22Rv1 (cell line): ENCODE results near the gene PEAK1.

Source experiments
- H3K27ac ChIP-seq: fragments of 450-650 bp; 2 replicates; pipeline ENCODE4 v1.5.1; 2017
- CTCF ChIP-seq: fragments of 450-650 bp; IDR thresholded peaks from 2 replicates; pipeline ENCODE4 v1.5.1; 2017; ENCODE audit warnings: mild to moderate bottlenecking
- ZFX ChIP-seq: fragments of 450-650 bp; IDR thresholded peaks from 2 replicates; pipeline ENCODE4 v1.6.1; 2017; ENCODE audit warnings: antibody characterized with exemption, borderline replicate concordance

The PEAK1 gene

GRCh38 chr15:77296773-77297337 lies 123.0 kb downstream of the PEAK1 start:
- H3K27ac ChIP-seq: no peak overlapping the region
- no peak for TF ChIP-seq CTCF
- no peak for TF ChIP-seq ZFX

- no peak overlapping the region for H3K27ac ChIP-seq
Observed at GRCh38 chr15:77295446-77295845, 124.5 kb downstream of the PEAK1 start.

GRCh38 chr15:77292969-77293558 lies 126.8 kb downstream of the PEAK1 start:
- H3K27ac ChIP-seq: no peak overlapping the region
- no peak for TF ChIP-seq ZFX
- no peak for TF ChIP-seq CTCF

More at GRCh38 chr15:77295446-77295845, 124.5 kb downstream of the PEAK1 start:
- TF ChIP-seq CTCF (no peak), ZFX (no peak)

- TF ChIP-seq ZFX (no peak), CTCF (no peak)
- no peak overlapping the region for H3K27ac ChIP-seq
Observed at GRCh38 chr15:77291107-77291506, 128.8 kb downstream of the PEAK1 start.

- TF ChIP-seq CTCF (no peak), ZFX (no peak)
- no peak overlapping the region for H3K27ac ChIP-seq
Observed at GRCh38 chr15:77287385-77287784, 132.5 kb downstream of the PEAK1 start.

GRCh38 chr15:77285057-77285997 lies 134.6 kb downstream of the PEAK1 start:
- no peak for TF ChIP-seq ZFX
- no peak for TF ChIP-seq CTCF
- no peak overlapping the region for H3K27ac ChIP-seq
